Mammary epithelial cell (primary cell): ENCODE measurements around the gene CSH2.

ENCODE experiments used
- EZH2 ChIP-seq: IDR thresholded peaks from 2 replicates; pipeline ENCODE4 v1.6.1; 2012; ENCODE audit warnings: low read length, inconsistent platforms, borderline replicate concordance
- TF ChIP-seq, protein P1 (sequence below), 2 donors: IDR thresholded peaks in 1 of 2; conservative IDR thresholded peaks in 1 of 2; 2 replicates each; pipeline ENCODE4 v1.5.1; 2011 to 2012; ENCODE audit warnings: inconsistent platforms in 2 of 2, low read length in 2 of 2, mild to moderate bottlenecking in 2 of 2, control low read depth in 1 of 2, low read depth in 1 of 2; ENCODE audit not compliant: insufficient read depth in 1 of 2; ENCODE audit errors: extremely low read depth in 1 of 2

DNA sequence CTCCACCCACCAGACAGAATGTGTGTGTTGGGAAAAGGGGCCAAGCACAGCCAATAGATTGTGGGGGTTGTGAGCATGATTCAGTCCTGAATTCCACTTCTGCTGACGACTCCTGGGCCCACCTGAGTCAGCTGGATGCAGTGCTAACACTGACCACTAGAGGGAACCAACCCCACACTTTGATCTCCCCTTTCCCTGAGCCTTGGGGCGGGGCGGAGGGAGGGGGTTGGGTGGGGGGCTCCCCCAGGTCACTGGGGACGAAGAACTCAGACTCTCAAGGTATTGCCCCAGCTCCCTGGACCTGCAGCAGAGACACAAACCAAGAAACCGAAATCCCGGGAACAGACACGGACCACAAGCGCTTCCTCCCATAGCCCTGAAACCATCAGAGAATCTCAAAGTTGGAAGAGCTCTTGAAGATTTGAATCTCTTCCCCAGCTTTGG, 38.2 kb upstream of the CSH2 start:
- TF ChIP-seq, protein P1, sequence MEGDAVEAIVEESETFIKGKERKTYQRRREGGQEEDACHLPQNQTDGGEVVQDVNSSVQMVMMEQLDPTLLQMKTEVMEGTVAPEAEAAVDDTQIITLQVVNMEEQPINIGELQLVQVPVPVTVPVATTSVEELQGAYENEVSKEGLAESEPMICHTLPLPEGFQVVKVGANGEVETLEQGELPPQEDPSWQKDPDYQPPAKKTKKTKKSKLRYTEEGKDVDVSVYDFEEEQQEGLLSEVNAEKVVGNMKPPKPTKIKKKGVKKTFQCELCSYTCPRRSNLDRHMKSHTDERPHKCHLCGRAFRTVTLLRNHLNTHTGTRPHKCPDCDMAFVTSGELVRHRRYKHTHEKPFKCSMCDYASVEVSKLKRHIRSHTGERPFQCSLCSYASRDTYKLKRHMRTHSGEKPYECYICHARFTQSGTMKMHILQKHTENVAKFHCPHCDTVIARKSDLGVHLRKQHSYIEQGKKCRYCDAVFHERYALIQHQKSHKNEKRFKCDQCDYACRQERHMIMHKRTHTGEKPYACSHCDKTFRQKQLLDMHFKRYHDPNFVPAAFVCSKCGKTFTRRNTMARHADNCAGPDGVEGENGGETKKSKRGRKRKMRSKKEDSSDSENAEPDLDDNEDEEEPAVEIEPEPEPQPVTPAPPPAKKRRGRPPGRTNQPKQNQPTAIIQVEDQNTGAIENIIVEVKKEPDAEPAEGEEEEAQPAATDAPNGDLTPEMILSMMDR (conservative IDR thresholded peaks at IDR 0.05 in 1 of 2, IDR thresholded peaks at IDR 0.05 in 1 of 2; ENCODE audit: extremely low read depth in 1 of 2, insufficient read depth in 1 of 2, low read depth in 1 of 2, low read length in 2 of 2) = peak; percentile 63 to 66
- TF ChIP-seq EZH2 = no peak
